CMK (cell line): ENCODE measurements around the gene PAWR.
"Not testable (repeated sequence)": the region's sequence is repeated elsewhere in the genome, so short reads cannot be mapped to it uniquely, and the experiment has no call there.

ENCODE experiments used
- DNase-seq: peaks from one replicate; pipeline ENCODE4 v3.0.0-alpha.2; 2010; ENCODE audit warnings: low read depth

PAWR gene

GRCh38 chr12:79686171-79686570, 4.6 kb downstream of the PAWR start:
- no peak for DNase-seq

- DNase-seq: no peak
Observed at GRCh38 chr12:79685068-79685467, 5.7 kb downstream of the PAWR start.

- not testable (repeated sequence) for DNase-seq
Observed at GRCh38 chr12:79684338-79684737, 6.4 kb downstream of the PAWR start.

- DNase-seq: no peak
Observed at GRCh38 chr12:79682593-79682992, 8.2 kb downstream of the PAWR start.

GRCh38 chr12:79681008-79681590, 9.7 kb downstream of the PAWR start:
- DNase-seq: no peak

GRCh38 chr12:79680051-79680450, 10.7 kb downstream of the PAWR start:
- no peak for DNase-seq

- no peak for DNase-seq
Observed at GRCh38 chr12:79678306-79678705, 12.5 kb downstream of the PAWR start.

- DNase-seq: no peak
Observed at GRCh38 chr12:79677672-79678071, 13.1 kb downstream of the PAWR start.

GRCh38 chr12:79676579-79676978, 14.2 kb downstream of the PAWR start:
- DNase-seq: no peak

GRCh38 chr12:79674629-79675028, 16.1 kb downstream of the PAWR start:
- DNase-seq: no peak

- no peak for DNase-seq
Observed at GRCh38 chr12:79673354-79673753, 17.4 kb downstream of the PAWR start.

- DNase-seq: no peak
Observed at GRCh38 chr12:79668113-79668512, 22.7 kb downstream of the PAWR start.

- DNase-seq: no peak
Observed at GRCh38 chr12:79665212-79665887, 25.4 kb downstream of the PAWR start.

GRCh38 chr12:79664518-79664917, 26.2 kb downstream of the PAWR start:
- no peak for DNase-seq

GRCh38 chr12:79662046-79662811, 28.5 kb downstream of the PAWR start:
- no peak for DNase-seq

GRCh38 chr12:79661629-79662028, 29.1 kb downstream of the PAWR start:
- no peak for DNase-seq

GRCh38 chr12:79659961-79660431, 30.8 kb downstream of the PAWR start:
- no peak for DNase-seq

GRCh38 chr12:79658221-79658620, 32.5 kb downstream of the PAWR start:
- no peak for DNase-seq

GRCh38 chr12:79657136-79657535, 33.6 kb downstream of the PAWR start:
- no peak for DNase-seq

- DNase-seq: no peak
Observed at GRCh38 chr12:79655036-79655435, 35.7 kb downstream of the PAWR start.

GRCh38 chr12:79652521-79652920, 38.2 kb downstream of the PAWR start:
- no peak for DNase-seq

- DNase-seq: no peak
Observed at GRCh38 chr12:79650440-79650839, 40.3 kb downstream of the PAWR start.

GRCh38 chr12:79648881-79649280, 41.9 kb downstream of the PAWR start:
- DNase-seq: no peak
